Activated CD8-positive, alpha-beta T cell treated with anti-CD3 and anti-CD28 coated beads for 36 hours (primary cell): ENCODE data around the gene CYP2F1. TPM values are rescaled to one million over a fixed set of nuclear protein-coding genes. Genes with fewer than 3 reads are reported as not detected.
"Not testable (repeated sequence)": the region's sequence is repeated elsewhere in the genome, so short reads cannot be mapped to it uniquely, and the experiment has no call there.

ENCODE experiments used
- ATAC-seq: fragments of 200-7000 bp; cut with Tn5 transposase; one replicate; pipeline ENCODE4 v1.10.0; 2021; ENCODE audit warnings: mild to moderate bottlenecking, moderate library complexity
- CTCF ChIA-PET: fragments of 350-600 bp; sonication (Branson Sonifier 250); formaldehyde crosslinking; loops from one replicate; lab custom pipeline; 2021; ENCODE audit warnings: antibody characterized with exemption; lab: Charles Lee
- POLR2A ChIA-PET: fragments of 350-600 bp; sonication (Branson Sonifier 250); formaldehyde crosslinking; loops from one replicate; lab custom pipeline; 2021; ENCODE audit warnings: antibody characterized with exemption; lab: Charles Lee
- DNase-seq: peaks from one replicate; pipeline ENCODE4 v3.0.0-alpha.2; 2020
- H3K27ac Mint-ChIP-seq: one replicate; pipeline ENCODE4 v1.8.0; 2021; ENCODE audit warnings: mild to moderate bottlenecking, mixed read lengths
- H3K27me3 Mint-ChIP-seq: one replicate; pipeline ENCODE4 v1.8.0; 2021; ENCODE audit warnings: mixed read lengths
- H3K36me3 Mint-ChIP-seq: one replicate; pipeline ENCODE4 v1.8.0; 2021; ENCODE audit warnings: low read depth, mixed read lengths
- H3K4me1 Mint-ChIP-seq: one replicate; pipeline ENCODE4 v1.8.0; 2021; ENCODE audit warnings: low read depth, mixed read lengths
- H3K4me3 Mint-ChIP-seq: one replicate; pipeline ENCODE4 v1.8.0; 2021; ENCODE audit warnings: mild to moderate bottlenecking, moderate library complexity, mixed read lengths
- H3K9me3 Mint-ChIP-seq: one replicate; pipeline ENCODE4 v1.8.0; 2021; ENCODE audit warnings: mixed read lengths
- CTCF ChIP-seq: fragments of 200-600 bp; IDR thresholded peaks from one replicate; pipeline ENCODE4 v1.8.0; 2022; ENCODE audit warnings: antibody characterized with exemption, mild to moderate bottlenecking
- intact Hi-C: fragments of 100-400 bp; cut with micrococcal nuclease; formaldehyde crosslinking; loops from one replicate; pipeline ENCODE4 v1.10.0; 2022
- total RNA-seq, 2 experiments: library from RNA; stranded (reverse); gene quantifications; one replicate each; pipeline ENCODE4 v1.2.3, GENCODE V29; 2021

The CYP2F1 gene
- total RNA-seq, 2 experiments from 2014 or later, result not detected

- Mint-ChIP-seq H3K27me3 (no peaks in the 10 kb centered on the region), H3K27ac (no peak overlapping the region), H3K4me1 (peaks cover 33% of the 10 kb centered on the region), H3K4me3 (no peak overlapping the region), H3K9me3 (no peaks in the 10 kb centered on the region), H3K36me3 (no peaks in the 10 kb centered on the region)
- POLR2A ChIA-PET, result interaction anchor here (0.6 to 1.0 kb wide), 2 partner anchors 185 to 1035 kb away, joined by 3 read pairs; no protein-coding TSS in a partner anchor
- ATAC-seq, result no peak
- no peak for TF ChIP-seq CTCF
- CTCF ChIA-PET, result interaction anchor here (1.7 kb wide), 1 partner anchor 21 kb away, joined by 6 read pairs; no protein-coding TSS in a partner anchor
- DNase-seq, result no peak
- intact Hi-C loops, result no loop called here
Measured at GRCh38 chr19:41123716-41124294, 9.6 kb downstream of the CYP2F1 start.

- TF ChIP-seq CTCF, result peak; percentile 89
- H3K27me3 Mint-ChIP-seq, H3K27ac Mint-ChIP-seq, H3K36me3 Mint-ChIP-seq, ATAC-seq, intact Hi-C loops, POLR2A ChIA-PET, H3K9me3 Mint-ChIP-seq, H3K4me3 Mint-ChIP-seq: not testable (repeated sequence)
- CTCF ChIA-PET, result interaction anchor here (0.6 to 3.5 kb wide), 8 partner anchors 9 to 146 kb away, joined by 3 to 25 read pairs (median 4); partner anchors contain the start of gene CYP2B6
- DNase-seq, result peak; percentile 57
- peaks cover 20% of the 10 kb centered on the region for H3K4me1 Mint-ChIP-seq
Measured at GRCh38 chr19:41126765-41127203, 12.6 kb downstream of the CYP2F1 start.

- H3K4me3 Mint-ChIP-seq, intact Hi-C loops, H3K27me3 Mint-ChIP-seq, DNase-seq, ATAC-seq, H3K36me3 Mint-ChIP-seq, POLR2A ChIA-PET, H3K27ac Mint-ChIP-seq, H3K9me3 Mint-ChIP-seq: not testable (repeated sequence)
- H3K4me1 Mint-ChIP-seq, result peaks cover 18% of the 10 kb centered on the region
- CTCF ChIA-PET, result interaction anchor here (0.6 to 3.5 kb wide), 10 partner anchors 10 to 147 kb away, joined by 3 to 25 read pairs (median 4); partner anchors contain the start of gene CYP2B6
Measured at GRCh38 chr19:41127362-41127761, 13.1 kb downstream of the CYP2F1 start.

GRCh38 chr19:41127801-41128300 is 13.6 kb downstream of the CYP2F1 start:
- POLR2A ChIA-PET, intact Hi-C loops, H3K36me3 Mint-ChIP-seq, H3K9me3 Mint-ChIP-seq, H3K27me3 Mint-ChIP-seq: not testable (repeated sequence)
- H3K27ac Mint-ChIP-seq, result peak overlapping the region; percentile 2
- peak; percentile 96 for ATAC-seq
- CTCF ChIA-PET, result interaction anchor here (0.6 to 3.5 kb wide), 5 partner anchors 10 to 26 kb away, joined by 3 to 25 read pairs (median 4); no protein-coding TSS in a partner anchor
- H3K4me3 Mint-ChIP-seq, result peak overlapping the region; percentile 24
- DNase-seq, result peak; percentile 87
- H3K4me1 Mint-ChIP-seq, result peaks cover 14% of the 10 kb centered on the region
- peak; percentile 55 for TF ChIP-seq CTCF

- H3K9me3 Mint-ChIP-seq, result no peaks in the 10 kb centered on the region
- H3K27me3 Mint-ChIP-seq, result peaks cover 2% of the 10 kb centered on the region
- no peak for TF ChIP-seq CTCF
- H3K36me3 Mint-ChIP-seq, result no peaks in the 10 kb centered on the region
- no peak overlapping the region for H3K27ac Mint-ChIP-seq
- ATAC-seq (no peak), DNase-seq (no peak)
- ChIA-PET CTCF (interaction anchor here (1.6 kb wide), 1 partner anchor 19 kb away, joined by 3 read pairs; no protein-coding TSS in a partner anchor), POLR2A (no interaction called here)
- H3K4me3 Mint-ChIP-seq, result no peak overlapping the region
- intact Hi-C loops, result no loop called here
- peaks cover 12% of the 10 kb centered on the region for H3K4me1 Mint-ChIP-seq
Measured at GRCh38 chr19:41128692-41129091, 14.5 kb downstream of the CYP2F1 start.
